Naive thymus-derived CD4-positive, alpha-beta T cell (primary cell): ENCODE measurements around the gene EFHC1. TPM values are rescaled to one million over a fixed set of nuclear protein-coding genes. Genes with fewer than 3 reads are reported as not detected.

ENCODE experiments used
- ATAC-seq: fragments of 150-1000 bp; cut with Tn5 transposase; 2 replicates; pipeline ENCODE4 v1.10.0; 2021; ENCODE audit warnings: mild to moderate bottlenecking, moderate library complexity
- CTCF ChIA-PET: fragments of 350-600 bp; sonication (Branson Sonifier 250); formaldehyde crosslinking; loops from one replicate; lab custom pipeline; 2021; ENCODE audit warnings: antibody characterized with exemption; lab: Charles Lee
- POLR2A ChIA-PET: fragments of 350-600 bp; sonication (Branson Sonifier 250); formaldehyde crosslinking; loops from one replicate; lab custom pipeline; 2021; ENCODE audit warnings: antibody characterized with exemption, inconsistent platforms; lab: Charles Lee
- DNase-seq, 9 donors: peaks; one replicate each; pipeline versions ENCODE4 v3.0.0 to v3.0.0-alpha.2; 2020 to 2022; ENCODE audit warnings: mixed read lengths in 1 of 9
- H3K27ac ChIP-seq: one replicate; pipeline ENCODE4 v1.7.0; 2013; ENCODE audit warnings: mild to moderate bottlenecking, low read depth, low read length, moderate library complexity
- H3K27me3 ChIP-seq, 2 donors: one replicate each; pipeline ENCODE4 v1.7.0; 2013; ENCODE audit warnings: low read length in 2 of 2, mild to moderate bottlenecking in 2 of 2, moderate library complexity in 2 of 2; ENCODE audit not compliant: control insufficient read depth in 2 of 2, insufficient read depth in 2 of 2
- H3K36me3 ChIP-seq, 3 experiments: 1 replicate in 2 of 3; 2 replicates in 1 of 3; pipeline ENCODE4 v1.7.0; 2013; ENCODE audit warnings: low read length in 3 of 3, mild to moderate bottlenecking in 3 of 3, moderate library complexity in 1 of 3; ENCODE audit not compliant: insufficient read depth in 3 of 3, control insufficient read depth in 2 of 3
- H3K4me1 ChIP-seq, 2 donors: one replicate each; pipeline ENCODE4 v1.7.0; 2013; ENCODE audit warnings: low read length in 2 of 2, mild to moderate bottlenecking in 2 of 2, moderate library complexity in 1 of 2; ENCODE audit not compliant: control insufficient read depth in 2 of 2, insufficient read depth in 2 of 2
- H3K4me3 ChIP-seq: 2 replicates; pipeline ENCODE4 v1.7.0; 2013; ENCODE audit warnings: mild to moderate bottlenecking, low read length
- H3K9me3 ChIP-seq, 3 experiments: 1 replicate in 2 of 3; 2 replicates in 1 of 3; pipeline ENCODE4 v1.7.0; 2013; ENCODE audit warnings: low read length in 3 of 3; ENCODE audit not compliant: control insufficient read depth in 2 of 3
- H3K27ac Mint-ChIP-seq, 9 donors: one replicate each; pipeline ENCODE4 v1.8.0; 2020 to 2022; ENCODE audit warnings: mixed read lengths in 9 of 9, mild to moderate bottlenecking in 8 of 9, moderate library complexity in 5 of 9, inconsistent platforms in 2 of 9
- H3K27me3 Mint-ChIP-seq, 5 donors: one replicate each; pipeline ENCODE4 v1.8.0; 2021 to 2022; ENCODE audit warnings: mixed read lengths in 5 of 5, mild to moderate bottlenecking in 1 of 5
- H3K36me3 Mint-ChIP-seq, 5 donors: one replicate each; pipeline ENCODE4 v1.8.0; 2020 to 2022; ENCODE audit warnings: mixed read lengths in 5 of 5, mild to moderate bottlenecking in 3 of 5, inconsistent platforms in 1 of 5
- H3K4me1 Mint-ChIP-seq, 7 donors: one replicate each; pipeline ENCODE4 v1.8.0; 2020 to 2022; ENCODE audit warnings: mixed read lengths in 7 of 7, mild to moderate bottlenecking in 3 of 7, inconsistent platforms in 1 of 7
- H3K4me3 Mint-ChIP-seq, 10 donors: one replicate each; pipeline ENCODE4 v1.8.0; 2020 to 2022; ENCODE audit warnings: mild to moderate bottlenecking in 10 of 10, mixed read lengths in 10 of 10, moderate library complexity in 6 of 10, inconsistent platforms in 2 of 10
- H3K9me3 Mint-ChIP-seq, 11 donors: one replicate each; pipeline ENCODE4 v1.8.0; 2020 to 2022; ENCODE audit warnings: mixed read lengths in 11 of 11, mild to moderate bottlenecking in 4 of 11, inconsistent platforms in 1 of 11, moderate library complexity in 1 of 11
- intact Hi-C, 2 donors: fragments of 100-400 bp; cut with micrococcal nuclease; formaldehyde crosslinking; loops; one replicate each; pipeline ENCODE4 v1.15.1; 2023
- polyA plus RNA-seq, 2 donors: library from polyadenylated mRNA; unstranded; fragments of 300-500 nt; fragmentation: Illumina TruSeq; gene quantifications; one replicate each; pipeline ENCODE4 v1.2.3, GENCODE V29; 2021
- total RNA-seq, 6 experiments: library from RNA in 5 of 6; stranded (reverse) in 5 of 6; gene quantifications; 1 replicate in 5 of 6; 2 replicates in 1 of 6; pipeline ENCODE4 v1.2.3 and lab custom pipeline; 2021 to 2026

EFHC1 gene
- total and polyA plus RNA-seq, 7 experiments from 2014 or later = 1.9 to 13.8 (median 5.8) TPM

- Histone ChIP-seq H3K4me1 (no peaks in the 10 kb centered on the region), H3K27ac (no peak overlapping the region), H3K36me3 (no peaks in the 10 kb centered on the region), H3K9me3 (no peaks in the 10 kb centered on the region), H3K27me3 (no peaks in the 10 kb centered on the region), H3K4me3 (no peak overlapping the region)
- DNase-seq (no peak), ATAC-seq (no peak)
- intact Hi-C loops = loop anchor here in 1 of 2 donors (5.0 kb wide), 1 partner anchor 50 kb away; no protein-coding TSS in a partner anchor
- Mint-ChIP-seq H3K27me3 (no peaks in the 10 kb centered on the region), H3K36me3 (peaks cover 6 to 31% (median 9%) of the 10 kb centered on the region in 5 donors), H3K4me3 (no peak overlapping the region), H3K27ac (no peak overlapping the region), H3K4me1 (peaks cover 0 to 28% (median 7%) of the 10 kb centered on the region in 7 donors), H3K9me3 (no peaks in the 10 kb centered on the region)
- CTCF ChIA-PET = no interaction called here
- POLR2A ChIA-PET = no interaction called here
These were observed 102.0 kb downstream of the EFHC1 start for GRCh38 chr6:52522151-52522626.

- intact Hi-C loops = loop anchor here in 1 of 2 donors (5.0 kb wide), 1 partner anchor 50 kb away; no protein-coding TSS in a partner anchor
- Mint-ChIP-seq H3K4me1 (peaks cover 0 to 28% (median 4%) of the 10 kb centered on the region in 7 donors), H3K27me3 (no peaks in the 10 kb centered on the region), H3K4me3 (no peak overlapping the region), H3K9me3 (no peaks in the 10 kb centered on the region), H3K36me3 (peaks cover 6 to 31% (median 9%) of the 10 kb centered on the region in 5 donors), H3K27ac (peak overlapping the region in 1 of 9 donors; percentile 60)
- ChIA-PET CTCF (no interaction called here), POLR2A (no interaction called here)
- DNase-seq (no peak), ATAC-seq (no peak)
- H3K4me1 ChIP-seq = no peaks in the 10 kb centered on the region
- no peak overlapping the region for H3K4me3 ChIP-seq
- no peaks in the 10 kb centered on the region for H3K9me3 ChIP-seq
- H3K36me3 ChIP-seq = no peaks in the 10 kb centered on the region
- no peaks in the 10 kb centered on the region for H3K27me3 ChIP-seq
- no peak overlapping the region for H3K27ac ChIP-seq
These were observed 102.5 kb downstream of the EFHC1 start for GRCh38 chr6:52522655-52523054.

- no peaks in the 10 kb centered on the region for H3K9me3 Mint-ChIP-seq
- H3K4me1 Mint-ChIP-seq = peaks cover 0 to 28% (median 0%) of the 10 kb centered on the region in 7 donors
- ATAC-seq (no peak), DNase-seq (no peak)
- Histone ChIP-seq H3K9me3 (no peaks in the 10 kb centered on the region), H3K4me3 (no peak overlapping the region), H3K36me3 (no peaks in the 10 kb centered on the region), H3K27me3 (no peaks in the 10 kb centered on the region), H3K4me1 (no peaks in the 10 kb centered on the region), H3K27ac (no peak overlapping the region)
- H3K36me3 Mint-ChIP-seq = peaks cover 6 to 34% (median 9%) of the 10 kb centered on the region in 5 donors
- no peaks in the 10 kb centered on the region for H3K27me3 Mint-ChIP-seq
- intact Hi-C loops = loop anchor here in 1 of 2 donors (5.0 kb wide), 1 partner anchor 51 kb away; no protein-coding TSS in a partner anchor
- POLR2A ChIA-PET = no interaction called here
- CTCF ChIA-PET = no interaction called here
- no peak overlapping the region for H3K27ac Mint-ChIP-seq
- no peak overlapping the region for H3K4me3 Mint-ChIP-seq
These were observed 103.4 kb downstream of the EFHC1 start for GRCh38 chr6:52523378-52524142.

GRCh38 chr6:52524918-52525317 is 104.8 kb downstream of the EFHC1 start:
- Mint-ChIP-seq H3K4me1 (peaks cover 0 to 28% (median 3%) of the 10 kb centered on the region in 7 donors), H3K27me3 (no peaks in the 10 kb centered on the region), H3K27ac (no peak overlapping the region), H3K36me3 (peaks cover 2 to 22% (median 6%) of the 10 kb centered on the region in 5 donors), H3K4me3 (no peak overlapping the region), H3K9me3 (no peaks in the 10 kb centered on the region)
- CTCF ChIA-PET = no interaction called here
- Histone ChIP-seq H3K27ac (no peak overlapping the region), H3K4me3 (no peak overlapping the region), H3K9me3 (no peaks in the 10 kb centered on the region), H3K4me1 (no peaks in the 10 kb centered on the region), H3K27me3 (no peaks in the 10 kb centered on the region), H3K36me3 (no peaks in the 10 kb centered on the region)
- ATAC-seq = no peak
- intact Hi-C loops = loop anchor here in 1 of 2 donors (5.0 kb wide), 1 partner anchor 53 kb away; no protein-coding TSS in a partner anchor
- no peak for DNase-seq
- POLR2A ChIA-PET = no interaction called here

- Histone ChIP-seq H3K27me3 (no peaks in the 10 kb centered on the region), H3K36me3 (peaks cover 0 to 4% (median 0%) of the 10 kb centered on the region in 3 experiments), H3K4me1 (no peaks in the 10 kb centered on the region), H3K9me3 (no peaks in the 10 kb centered on the region), H3K27ac (no peak overlapping the region), H3K4me3 (no peak overlapping the region)
- H3K27me3 Mint-ChIP-seq = no peaks in the 10 kb centered on the region
- DNase-seq (no peak), ATAC-seq (no peak)
- H3K4me1 Mint-ChIP-seq = peaks cover 0 to 28% (median 6%) of the 10 kb centered on the region in 7 donors
- H3K36me3 Mint-ChIP-seq = peaks cover 0 to 19% (median 4%) of the 10 kb centered on the region in 5 donors
- intact Hi-C loops = no loop called here
- no peaks in the 10 kb centered on the region for H3K9me3 Mint-ChIP-seq
- ChIA-PET CTCF (interaction anchor here (1.2 kb wide), 1 partner anchor 66 kb away, joined by 3 read pairs; no protein-coding TSS in a partner anchor), POLR2A (no interaction called here)
- no peak overlapping the region for H3K27ac Mint-ChIP-seq
- H3K4me3 Mint-ChIP-seq = no peak overlapping the region
These were observed 106.5 kb downstream of the EFHC1 start for GRCh38 chr6:52526634-52527033.

- DNase-seq (no peak), ATAC-seq (no peak)
- peaks cover 0 to 28% (median 6%) of the 10 kb centered on the region in 7 donors for H3K4me1 Mint-ChIP-seq
- no peak overlapping the region for H3K4me3 Mint-ChIP-seq
- no peak overlapping the region for H3K27ac Mint-ChIP-seq
- H3K27me3 ChIP-seq = no peaks in the 10 kb centered on the region
- H3K27me3 Mint-ChIP-seq = no peaks in the 10 kb centered on the region
- intact Hi-C loops = no loop called here
- no peaks in the 10 kb centered on the region for H3K9me3 Mint-ChIP-seq
- peaks cover 0 to 4% (median 0%) of the 10 kb centered on the region in 3 experiments for H3K36me3 ChIP-seq
- CTCF ChIA-PET = no interaction called here
- H3K9me3 ChIP-seq = no peaks in the 10 kb centered on the region
- POLR2A ChIA-PET = no interaction called here
- no peak overlapping the region for H3K4me3 ChIP-seq
- no peak overlapping the region for H3K27ac ChIP-seq
- peaks cover 0 to 20% (median 2%) of the 10 kb centered on the region in 5 donors for H3K36me3 Mint-ChIP-seq
- no peaks in the 10 kb centered on the region for H3K4me1 ChIP-seq
These were observed 107.3 kb downstream of the EFHC1 start for GRCh38 chr6:52527436-52527835.
